ENCODE data around the gene KIF16B.

The KIF16B gene

DNA sequence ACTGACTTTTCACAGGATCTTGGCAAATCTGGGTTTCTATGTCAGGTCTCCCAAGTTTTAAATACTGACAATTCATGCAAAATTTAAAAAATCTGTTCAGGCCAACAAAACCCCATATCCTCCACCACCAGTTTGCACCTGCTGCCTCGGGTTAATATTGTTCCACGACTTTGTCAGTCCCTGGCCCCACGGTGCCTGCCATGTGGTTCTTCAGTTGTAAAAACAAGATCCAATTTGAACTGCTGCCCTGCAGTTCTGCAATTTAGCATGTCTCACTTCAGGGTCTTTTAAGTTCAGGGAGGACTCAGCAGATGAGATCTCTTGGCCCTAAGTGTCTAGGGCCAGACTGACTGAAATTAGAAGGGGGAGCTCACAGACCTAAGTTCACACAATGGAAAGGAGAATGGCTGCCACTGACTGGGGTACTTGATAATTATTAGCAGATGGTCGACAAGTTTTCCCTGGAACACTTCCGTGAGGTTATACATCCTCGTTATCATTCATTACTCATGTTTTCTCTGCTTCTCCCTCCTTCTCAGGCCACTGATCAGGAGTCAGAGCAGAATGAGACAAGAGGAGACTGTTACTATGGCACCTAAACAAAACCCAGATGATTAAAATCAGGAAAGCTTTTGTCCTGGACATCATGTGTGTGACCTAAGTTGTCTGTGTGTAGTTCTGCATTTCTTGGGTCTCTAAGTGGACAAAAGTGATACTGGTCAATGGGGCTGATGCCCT is 223.6 kb downstream of the KIF16B start:
- DNase-seq, result no peak

DNA sequence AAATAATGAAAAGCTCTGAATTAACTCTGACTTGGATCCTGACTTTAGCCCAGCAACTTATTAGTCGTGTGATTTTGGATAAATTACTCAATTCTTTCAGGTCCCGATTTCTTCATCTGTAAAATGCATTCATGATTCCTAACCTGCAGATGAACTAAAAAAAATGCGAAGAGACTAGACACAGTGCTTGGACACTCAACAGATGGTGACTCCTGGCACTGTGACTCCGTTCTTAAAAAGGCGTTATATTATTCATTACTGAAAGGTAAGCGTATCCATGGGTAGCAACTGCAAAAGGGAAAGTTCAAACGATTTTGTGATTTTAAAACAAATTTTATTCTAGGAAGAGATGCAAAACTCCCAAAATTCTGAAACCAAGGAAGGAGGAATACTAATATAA is 226.3 kb downstream of the KIF16B start:
- no peak for DNase-seq

DNA sequence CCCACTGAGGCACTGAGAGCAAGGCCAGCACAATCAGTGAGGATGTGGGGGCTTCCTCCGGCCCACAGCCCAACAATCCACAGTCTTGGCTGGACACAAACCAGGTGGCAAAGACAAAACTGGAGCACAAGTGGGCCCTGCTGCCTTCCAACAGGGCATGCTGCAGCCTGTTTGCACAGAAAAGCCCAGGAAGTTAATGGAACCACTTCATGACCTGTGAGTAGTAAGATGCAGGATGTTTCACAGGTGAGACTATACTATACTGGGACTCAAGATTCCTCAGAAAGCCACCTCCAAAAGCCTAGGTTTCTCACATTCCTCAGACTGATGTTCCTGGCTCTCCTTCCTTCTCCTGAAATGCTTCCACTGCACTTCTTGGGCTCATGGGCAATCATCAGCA is 235.5 kb downstream of the KIF16B start:
- no peak for DNase-seq

DNA sequence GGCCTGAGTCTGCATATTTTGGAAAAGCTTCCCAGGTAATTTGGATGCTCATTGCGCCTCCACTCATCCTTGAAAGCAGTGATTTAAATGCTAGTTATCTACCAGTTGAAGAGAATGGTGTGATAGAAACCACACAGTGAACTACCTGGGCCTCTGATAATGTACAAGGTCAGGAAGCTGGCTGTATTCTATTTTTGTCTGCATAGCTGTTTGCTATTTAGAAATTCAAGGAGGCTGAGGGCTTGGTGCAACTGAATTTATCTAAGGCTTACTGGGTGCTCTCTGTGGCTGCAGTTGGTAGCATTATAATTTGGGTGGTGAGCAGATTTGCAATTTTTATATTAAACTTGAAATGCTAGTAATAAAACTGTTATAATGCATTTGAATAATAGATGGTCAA is 245.6 kb downstream of the KIF16B start:
- DNase-seq, result no peak

DNA sequence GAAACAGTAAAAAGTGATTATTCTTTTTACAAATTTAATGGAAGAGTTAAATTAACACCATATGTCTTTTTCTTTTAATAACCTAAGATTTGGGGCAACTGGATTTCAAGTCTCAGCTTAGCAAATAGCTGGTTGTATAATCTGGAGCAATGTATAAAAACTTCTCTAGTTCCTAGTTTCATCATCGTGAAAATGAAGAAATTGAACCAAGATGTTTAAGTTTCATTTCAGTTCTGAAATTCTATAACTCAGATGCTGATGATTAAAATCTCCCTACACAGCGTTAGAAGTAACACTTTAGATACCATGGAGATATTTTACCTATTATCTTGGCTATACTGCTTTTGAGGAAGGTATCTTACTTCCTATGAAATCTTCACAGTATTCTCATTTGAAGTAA is 252.0 kb downstream of the KIF16B start:
- DNase-seq, result no peak

DNA sequence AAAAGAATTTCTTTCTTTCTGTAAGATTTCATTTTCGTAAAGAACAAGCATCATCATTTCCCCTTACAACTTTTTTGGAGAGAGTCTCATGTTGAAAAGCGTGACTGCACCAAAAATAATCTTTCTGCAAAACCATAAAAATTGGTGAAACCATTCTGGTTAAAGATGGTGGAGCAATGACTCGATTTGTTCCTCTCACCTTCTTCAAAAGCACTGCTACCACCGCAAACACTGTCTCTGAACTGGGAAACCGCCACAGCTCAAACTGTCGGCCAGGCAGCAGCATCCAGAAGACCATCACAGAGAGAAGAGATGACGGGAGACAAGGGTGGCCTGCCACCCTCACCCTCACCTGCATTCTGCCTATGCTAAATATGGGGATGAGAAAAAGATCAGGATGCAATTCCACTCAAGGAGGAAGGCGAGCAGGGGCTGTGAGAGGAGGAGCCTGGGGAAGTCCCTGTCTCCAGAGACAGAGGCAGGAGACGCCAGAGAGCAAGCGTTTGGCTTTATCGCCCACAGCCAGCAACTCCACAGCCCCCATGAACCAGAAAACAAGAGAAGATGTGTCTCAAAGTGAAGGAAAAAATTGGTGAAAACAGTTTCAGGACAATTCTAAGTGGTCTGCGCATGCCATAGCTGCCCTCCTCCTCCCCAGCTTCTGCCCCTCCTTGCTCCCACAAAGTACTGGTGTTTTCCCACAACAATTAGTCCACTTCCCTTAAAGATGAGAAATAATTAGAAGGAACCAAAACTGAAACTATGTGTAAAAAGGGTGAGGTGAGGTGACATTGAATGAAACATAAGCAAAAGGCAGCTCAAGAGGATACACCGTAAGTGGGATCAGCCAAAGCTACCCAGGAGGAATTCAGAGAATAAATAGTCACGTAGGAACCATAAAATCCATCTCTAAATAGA is 255.5 kb downstream of the KIF16B start:
- no peak for DNase-seq

DNA sequence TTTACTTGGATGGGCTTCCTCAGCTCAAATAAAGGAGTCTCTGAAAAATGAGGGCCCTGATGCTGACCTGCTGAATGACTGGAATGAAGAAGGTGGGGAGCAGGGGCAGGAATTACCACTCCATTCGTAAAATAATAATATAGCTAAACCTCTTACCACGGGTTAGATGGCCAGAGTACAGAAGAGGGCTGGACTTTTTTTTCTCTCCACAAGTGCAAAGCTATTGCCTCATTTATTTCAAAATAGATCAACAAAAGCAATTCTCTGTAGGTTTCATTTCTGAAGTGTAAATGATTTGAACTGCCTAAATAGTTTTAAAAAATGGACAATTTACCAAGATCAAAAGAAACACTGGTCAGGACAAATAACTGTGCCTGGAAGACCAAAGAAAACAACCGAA is 256.7 kb downstream of the KIF16B start:
- no peak for DNase-seq

DNA sequence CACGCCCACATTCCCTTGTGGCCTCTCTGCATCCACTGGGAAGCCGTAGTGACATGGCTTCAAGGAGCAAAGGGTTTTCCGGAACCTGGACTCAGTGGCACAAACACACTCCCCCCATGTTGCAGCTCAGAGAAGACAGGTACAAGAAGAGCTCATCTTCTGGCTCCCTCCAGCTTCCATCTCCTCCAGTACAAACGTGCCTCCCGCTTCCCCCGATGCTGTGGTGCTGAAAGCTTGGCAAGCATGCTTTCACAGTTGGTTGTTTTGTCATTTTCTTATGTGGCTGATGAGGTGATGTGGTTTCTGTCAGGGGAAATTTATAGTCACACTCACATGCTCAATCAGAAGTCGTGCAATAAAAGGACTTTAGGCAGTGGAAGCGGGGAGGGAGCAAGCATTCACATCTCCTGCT is 258.5 kb downstream of the KIF16B start:
- DNase-seq, result no peak

DNA sequence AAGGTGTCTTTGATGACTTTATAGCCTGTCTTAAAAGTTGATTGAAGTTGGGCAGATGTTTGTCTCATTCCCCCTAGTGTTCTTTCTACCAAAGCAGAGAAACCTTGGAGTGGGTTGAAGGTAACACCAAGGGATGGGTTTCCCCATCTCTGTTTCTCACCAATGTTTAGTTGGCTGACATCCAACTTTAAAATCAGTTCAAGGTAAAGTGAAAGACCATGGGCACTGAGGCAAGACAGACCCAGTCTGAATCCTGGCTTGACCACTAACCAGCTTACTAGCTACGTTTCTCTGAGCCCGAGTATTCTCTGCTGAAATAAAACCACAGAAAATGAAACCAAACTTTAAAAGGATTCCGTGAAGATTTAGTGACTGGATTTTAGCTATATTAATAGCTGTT is 258.9 kb downstream of the KIF16B start:
- DNase-seq, result no peak

DNA sequence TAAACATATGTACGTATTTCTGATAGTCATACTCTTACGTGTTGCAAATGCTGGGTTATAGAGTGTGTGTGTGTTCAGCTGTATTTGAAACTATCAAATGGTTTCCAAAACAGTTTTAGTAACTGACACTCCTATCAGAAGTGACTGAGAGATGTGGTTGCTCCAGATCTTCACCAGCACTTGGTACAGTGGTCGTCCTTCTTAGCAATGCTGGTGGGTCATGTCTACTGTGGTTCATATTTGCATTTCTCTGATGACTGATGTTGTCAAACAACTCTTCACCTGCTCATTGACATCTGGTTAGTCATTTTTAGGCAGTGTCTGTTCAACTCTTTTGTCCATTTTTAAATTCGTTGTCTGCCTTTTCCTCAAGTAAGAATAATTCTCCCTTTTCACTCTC is 259.3 kb downstream of the KIF16B start:
- no peak for DNase-seq

DNA sequence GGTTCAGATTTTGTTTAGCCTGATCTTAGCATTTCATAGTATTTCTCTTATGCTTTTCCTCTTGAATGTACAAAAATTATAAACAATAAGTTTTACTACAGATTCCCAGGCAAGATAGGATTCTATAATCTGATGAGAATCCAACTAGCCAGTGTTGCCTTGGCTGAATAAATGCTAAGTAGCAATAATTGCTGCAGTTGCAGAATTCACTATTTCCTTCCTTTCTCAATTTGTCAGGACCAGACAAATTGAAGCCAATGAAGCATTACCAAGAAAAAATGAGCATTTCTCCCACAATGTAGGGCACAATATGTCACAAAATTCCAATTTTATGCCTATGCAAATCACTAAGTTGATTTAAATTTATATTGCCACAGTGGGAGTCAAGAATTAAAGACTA is 260.2 kb downstream of the KIF16B start:
- no peak for DNase-seq

DNA sequence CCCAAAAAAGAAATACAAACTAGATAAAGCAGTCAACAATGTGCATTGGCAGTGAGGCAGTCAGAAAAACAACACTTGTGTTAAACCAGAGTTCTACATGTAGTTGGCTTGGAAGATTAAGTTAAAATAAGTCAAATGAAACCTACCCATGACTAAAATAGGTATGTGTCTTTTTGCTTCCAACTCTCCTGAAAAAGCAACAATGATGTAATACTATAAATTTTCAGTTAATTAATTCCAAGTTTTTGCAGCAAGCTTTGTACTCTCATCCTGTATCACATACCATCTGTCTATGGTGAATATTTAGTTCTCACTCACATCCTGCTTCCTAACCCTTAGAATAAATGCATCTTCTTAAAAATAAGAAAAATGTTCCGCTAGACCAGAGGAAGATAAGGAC is 261.5 kb downstream of the KIF16B start:
- no peak for DNase-seq

DNA sequence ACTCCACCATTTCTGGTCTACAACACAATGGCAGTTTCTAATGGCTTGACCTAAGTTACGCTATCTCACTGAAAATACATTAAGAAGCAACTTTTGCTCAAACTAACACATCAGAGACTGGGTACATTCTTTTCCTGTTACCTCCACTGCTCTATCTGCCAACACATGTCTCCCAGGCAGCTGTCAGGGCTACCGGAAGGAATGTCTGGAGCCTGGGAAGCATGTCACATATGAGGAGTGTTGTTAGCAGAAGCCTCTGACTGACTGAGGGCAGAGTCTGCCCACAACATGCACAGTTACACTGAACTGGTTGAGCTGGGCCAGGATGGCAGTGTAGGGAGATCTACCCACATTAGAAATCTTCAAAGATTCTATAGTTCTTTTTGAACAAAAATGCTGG is 264.5 kb downstream of the KIF16B start:
- DNase-seq, result no peak

DNA sequence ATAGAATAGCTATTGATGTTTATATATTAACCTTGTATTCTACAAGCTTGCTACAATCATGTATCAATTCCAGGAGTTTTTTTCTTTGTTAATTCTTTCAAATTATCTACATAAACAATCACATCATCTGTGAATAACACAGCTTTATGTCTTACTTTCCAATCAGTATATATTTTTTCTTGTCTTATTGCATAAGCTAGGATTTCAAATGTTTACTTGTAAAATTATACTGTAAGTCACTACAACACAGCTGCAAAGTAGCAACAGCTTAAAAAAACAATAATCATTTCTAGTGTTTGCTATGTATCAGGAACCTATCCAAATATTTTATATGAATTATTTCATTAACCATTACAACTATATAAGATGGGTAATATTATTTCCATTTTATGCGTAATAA is 270.4 kb downstream of the KIF16B start:
- no peak for DNase-seq

DNA sequence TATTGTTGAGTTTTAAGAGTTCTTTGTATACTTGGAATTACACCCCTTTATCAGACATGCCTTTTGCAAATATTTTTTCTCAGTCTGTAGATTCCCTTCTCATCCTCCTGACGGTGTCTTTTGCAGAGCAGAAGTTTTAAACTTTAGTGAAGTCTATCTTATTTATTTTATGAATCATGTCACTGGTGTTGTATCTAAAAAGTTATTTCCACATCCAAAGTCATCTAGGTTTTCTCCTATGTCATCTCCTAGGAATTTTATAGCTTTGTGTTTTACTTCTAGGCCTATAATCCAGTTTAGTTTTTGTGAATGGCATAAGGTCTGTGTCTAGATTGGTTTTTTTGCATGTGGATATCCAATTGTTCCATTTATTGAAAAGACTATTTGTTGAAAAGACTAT is 271.3 kb downstream of the KIF16B start:
- DNase-seq, result no peak

DNA sequence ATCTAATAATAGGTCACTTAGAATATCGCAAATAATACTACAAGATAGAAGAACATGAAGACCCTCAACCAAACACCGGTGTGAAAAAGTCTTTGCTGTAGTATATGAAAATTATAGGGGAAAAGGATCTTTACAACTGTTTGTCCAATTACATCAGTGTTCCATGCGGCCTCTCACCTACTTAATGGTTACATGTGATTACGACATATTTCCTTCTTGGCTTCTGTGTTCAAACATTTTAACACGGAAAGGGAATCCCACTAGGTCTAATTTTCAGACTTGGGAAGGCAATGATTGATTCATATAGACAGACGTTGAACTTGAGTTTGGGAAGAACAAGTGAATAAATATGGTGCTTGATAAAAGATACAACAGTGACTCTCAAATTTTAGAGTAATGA is 273.4 kb downstream of the KIF16B start:
- DNase-seq, result no peak

DNA sequence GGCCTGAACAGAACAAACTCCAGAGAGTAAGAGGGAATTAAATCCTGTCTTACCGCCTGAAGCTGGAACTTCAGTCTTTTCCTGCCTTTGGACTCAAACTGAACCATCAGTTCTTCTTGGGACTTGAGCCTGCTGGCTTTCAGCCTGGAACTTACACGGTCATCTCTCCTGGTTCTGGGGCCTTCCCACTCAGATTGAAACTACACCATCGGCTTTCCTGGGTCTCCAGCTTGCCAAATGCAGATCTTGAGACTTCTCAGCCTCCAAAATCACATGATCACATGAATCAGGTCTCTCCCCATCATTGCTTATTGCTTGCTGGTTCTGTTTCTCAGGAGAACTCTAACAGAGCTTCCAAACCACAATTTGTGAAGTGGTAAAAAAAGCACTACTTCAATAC is 276.3 kb downstream of the KIF16B start:
- DNase-seq, result no peak

DNA sequence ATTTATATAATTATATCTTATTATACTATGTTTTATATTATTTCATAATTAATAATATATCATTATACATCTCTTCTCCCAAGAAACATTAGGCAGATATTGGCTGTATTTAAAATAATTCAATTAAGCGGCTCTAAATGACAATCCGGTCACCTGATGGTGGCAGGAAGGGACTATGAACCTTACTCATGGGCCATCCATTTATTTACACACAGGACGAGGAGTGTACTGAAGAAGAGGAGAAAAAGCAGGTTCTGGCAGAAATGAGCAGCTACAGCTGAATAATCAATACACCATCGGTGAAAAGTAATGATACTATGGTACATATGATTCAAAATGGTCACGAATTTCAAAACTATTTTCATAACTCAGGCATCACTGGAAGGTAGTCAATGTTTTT is 277.7 kb downstream of the KIF16B start:
- no peak for DNase-seq

DNA sequence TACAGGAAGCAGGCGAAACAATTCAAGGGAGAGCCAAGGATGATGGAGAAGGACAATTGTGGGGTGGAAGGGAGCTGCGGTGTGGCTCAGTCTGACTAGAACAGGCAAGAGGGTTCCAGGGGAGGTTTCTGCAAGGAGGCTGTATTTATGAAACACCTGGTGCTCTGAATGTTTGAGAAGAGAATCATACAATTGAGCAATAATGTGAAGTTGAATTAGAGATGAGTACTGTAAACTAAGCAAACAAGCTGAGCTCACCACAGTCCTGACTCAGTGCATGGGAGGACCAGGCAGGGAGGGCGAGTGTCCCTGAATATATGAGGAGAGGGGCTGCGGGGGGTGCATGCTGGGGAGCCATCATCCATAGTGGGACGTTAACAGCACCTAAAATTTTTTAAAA is 279.7 kb downstream of the KIF16B start:
- no peak for DNase-seq

DNA sequence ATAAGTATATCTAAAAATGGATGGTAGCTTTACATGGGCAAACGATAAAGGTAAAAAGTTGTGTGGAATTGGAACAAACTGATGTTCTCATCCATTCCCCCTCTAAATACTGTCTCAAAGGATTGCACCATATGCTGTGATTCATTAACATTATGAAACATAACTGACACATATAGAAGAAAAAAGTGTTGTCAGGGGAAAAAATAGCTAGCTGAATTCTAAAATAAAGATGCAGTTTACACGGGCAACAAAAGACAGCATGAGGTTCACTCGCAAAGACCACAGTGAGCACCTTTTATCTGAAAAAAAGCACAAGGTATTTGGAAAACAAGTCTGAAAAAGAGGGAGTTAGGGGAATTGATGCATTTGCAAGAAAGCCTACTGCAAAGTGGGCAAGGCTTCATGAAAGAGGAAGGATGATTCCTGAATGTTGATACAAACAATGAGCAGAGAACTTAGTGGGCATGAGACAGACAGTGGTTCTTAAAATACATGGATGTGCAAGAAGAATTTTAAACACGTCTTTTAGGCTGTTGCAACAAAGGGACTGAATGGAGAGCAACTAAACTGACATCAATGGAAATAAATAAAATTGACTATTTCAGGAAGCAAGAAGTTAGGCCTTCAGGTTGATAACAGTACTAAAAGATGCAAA is 280.9 kb downstream of the KIF16B start:
- DNase-seq, result no peak

DNA sequence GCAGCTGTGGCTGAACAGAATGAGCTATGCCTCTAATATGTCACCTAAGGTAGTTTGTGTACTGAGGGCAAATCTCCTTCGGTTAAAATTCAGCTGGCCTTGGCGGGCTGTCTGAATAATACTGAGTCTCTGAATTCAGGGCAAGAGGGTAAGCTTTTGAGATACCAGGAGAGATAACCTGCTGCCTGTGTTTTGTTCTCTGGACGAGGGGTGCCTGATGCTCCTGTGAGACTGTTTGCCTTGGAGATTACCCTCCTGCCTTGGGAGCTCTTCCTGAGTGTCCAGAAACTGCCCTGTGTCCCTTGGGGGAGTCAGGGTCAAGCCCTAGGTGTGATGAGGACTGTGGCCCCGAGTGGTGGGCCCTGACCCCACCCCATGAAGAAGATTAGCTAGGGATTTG is 282.9 kb downstream of the KIF16B start:
- DNase-seq, result no peak

DNA sequence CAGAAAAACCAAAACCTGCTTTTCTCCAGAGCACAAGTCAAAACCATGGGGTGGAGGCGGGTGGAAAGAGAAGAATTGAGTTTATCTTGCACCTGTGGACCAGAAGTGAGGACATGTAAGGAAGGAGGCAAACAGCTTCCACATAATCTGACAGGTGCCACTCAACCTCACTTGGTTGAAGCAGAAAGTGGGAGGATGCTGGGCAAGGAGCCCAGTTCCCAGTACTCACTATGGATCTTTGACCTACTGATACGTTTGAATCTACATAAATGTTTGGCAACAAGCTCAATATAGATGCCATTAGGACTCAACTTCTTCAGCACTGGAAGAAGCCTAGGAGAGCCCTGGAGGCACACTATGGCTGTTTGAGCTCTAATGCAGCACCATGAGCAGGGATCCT is 285.5 kb downstream of the KIF16B start:
- DNase-seq, result no peak

DNA sequence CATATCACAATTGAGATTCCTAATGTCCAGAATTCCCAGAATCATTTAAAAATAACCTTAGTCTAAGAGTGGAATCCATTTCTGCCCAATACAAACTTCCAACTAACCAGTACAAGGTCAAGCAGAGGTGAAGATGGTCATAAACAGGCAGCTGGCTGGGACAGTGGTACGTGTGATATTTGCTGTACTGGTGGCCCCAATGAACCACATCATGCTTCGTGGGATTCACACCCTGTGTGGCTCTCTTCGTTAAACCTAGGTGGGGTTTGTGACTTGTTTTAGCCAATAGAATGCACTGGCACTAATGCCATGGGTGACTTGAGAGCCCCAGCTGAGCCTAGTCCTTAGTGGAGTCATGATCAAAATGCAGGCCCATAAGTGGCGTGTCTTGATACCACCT is 286.6 kb downstream of the KIF16B start:
- no peak for DNase-seq
